D721Med (cell line): ENCODE data around the gene CCDC47.

ENCODE experiments used
- DNase-seq: peaks from one replicate; pipeline ENCODE4 v3.0.0; 2011; ENCODE audit warnings: low spot score; ENCODE audit not compliant: insufficient read length
- FAIRE-seq: peaks from 2 replicates; lab custom pipeline; 2011; peaks lifted over from hg19 to GRCh38; lab: Jason Lieb, UNC
- CTCF ChIP-seq: IDR thresholded peaks from 2 replicates; pipeline ENCODE4 v1.5.1; 2012; ENCODE audit warnings: mild to moderate bottlenecking, control low read depth; ENCODE audit not compliant: insufficient read depth; ENCODE audit errors: missing control alignments

Gene CCDC47

GRCh38 chr17:63754046-63754445 lies 19.4 kb downstream of the CCDC47 start:
- no peak for DNase-seq
- FAIRE-seq: no peak
- no peak for TF ChIP-seq CTCF

DNA sequence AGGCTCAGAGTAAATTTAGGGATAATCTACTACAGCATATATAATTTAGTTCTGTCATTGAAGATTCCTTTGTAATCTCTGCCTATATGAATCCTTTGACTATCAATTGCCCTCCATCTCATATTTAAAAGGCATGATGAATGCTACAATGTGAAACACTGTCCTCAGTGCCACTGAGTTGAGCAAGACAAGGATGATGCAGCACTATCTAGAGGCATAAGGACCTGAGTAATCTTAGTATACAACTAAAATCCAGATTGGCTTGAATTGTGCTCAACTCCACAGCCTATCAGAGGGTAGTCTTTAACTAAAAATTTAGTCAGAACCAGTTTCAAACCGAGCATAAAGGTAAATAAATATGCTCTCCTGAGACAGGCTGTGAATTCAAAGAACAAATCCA lies 20.2 kb downstream of the CCDC47 start:
- FAIRE-seq (no peak), DNase-seq (no peak)

GRCh38 chr17:63752707-63753106 lies 20.7 kb downstream of the CCDC47 start:
- FAIRE-seq (no peak), DNase-seq (no peak)
- no peak for TF ChIP-seq CTCF

More for the DNA sequence above, 20.2 kb downstream of the CCDC47 start:
- no peak for TF ChIP-seq CTCF

DNA sequence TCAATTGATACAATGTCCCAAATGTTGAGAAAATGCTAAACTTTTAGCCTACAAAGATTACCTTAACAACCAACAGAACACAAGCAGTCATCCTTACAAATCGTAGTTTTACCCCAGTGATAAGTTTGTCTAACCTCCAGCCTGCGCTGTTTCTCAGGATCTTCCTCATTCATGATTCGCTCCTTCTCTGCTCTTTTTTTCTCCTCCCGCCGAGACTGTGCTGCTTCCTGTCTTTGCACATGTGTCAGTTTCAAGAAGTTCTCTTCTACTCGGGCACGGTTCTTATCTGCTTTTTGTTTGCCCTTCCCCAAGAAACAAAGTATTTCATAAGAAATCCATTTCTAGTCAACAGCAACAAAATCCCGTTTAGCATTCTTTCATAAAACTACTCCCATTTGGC lies 21.6 kb downstream of the CCDC47 start:
- no peak for TF ChIP-seq CTCF
- DNase-seq: no peak
- FAIRE-seq: no peak

DNA sequence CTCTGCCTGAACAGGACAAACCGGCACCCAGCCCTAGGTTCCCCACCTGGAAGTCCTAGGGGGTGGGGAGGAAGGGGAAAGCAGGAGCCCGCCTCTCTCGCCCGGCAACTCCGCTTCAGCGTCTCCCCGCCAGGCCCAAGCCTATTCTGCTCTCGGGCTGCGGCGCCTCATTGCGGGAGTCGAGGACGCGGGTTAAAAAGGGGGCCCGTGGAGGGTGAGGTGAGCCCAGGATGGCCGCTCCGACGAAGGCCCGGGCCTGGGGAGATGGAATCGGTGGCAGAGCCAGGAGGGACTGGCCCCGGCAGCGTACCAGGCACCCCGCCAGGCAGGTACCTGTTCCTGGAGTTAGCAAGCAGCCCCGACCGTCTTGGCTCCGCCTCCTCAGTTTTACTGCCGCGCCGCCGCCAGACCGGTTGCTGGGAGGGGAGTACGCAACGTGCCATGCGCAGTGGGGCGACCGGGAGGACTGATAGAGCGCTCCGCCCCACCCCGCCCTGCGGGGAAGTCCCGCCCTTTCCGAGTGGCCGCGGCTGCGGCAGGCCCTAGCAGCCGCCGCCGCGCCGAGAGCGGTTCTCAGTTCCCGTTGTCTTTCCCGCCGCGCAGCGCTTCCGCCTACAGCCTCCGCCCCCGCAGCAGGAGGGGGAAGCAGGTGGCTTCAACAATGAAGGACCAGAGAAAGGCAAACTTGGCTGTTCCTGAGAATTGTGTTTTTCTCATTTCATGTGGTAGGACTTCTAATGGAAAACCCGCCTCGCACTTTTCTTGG lies 31.8 kb downstream of the CCDC47 start, which contains the start of gene STRADA:
Gene STRADA, minus strand, starts transcription at position 392 of the 766 bp plus-strand sequence. CDS start 13,430 bp downstream, outside the sequence.
- FAIRE-seq (no peak), DNase-seq (peak; percentile 63)
- TF ChIP-seq CTCF: no peak

DNA sequence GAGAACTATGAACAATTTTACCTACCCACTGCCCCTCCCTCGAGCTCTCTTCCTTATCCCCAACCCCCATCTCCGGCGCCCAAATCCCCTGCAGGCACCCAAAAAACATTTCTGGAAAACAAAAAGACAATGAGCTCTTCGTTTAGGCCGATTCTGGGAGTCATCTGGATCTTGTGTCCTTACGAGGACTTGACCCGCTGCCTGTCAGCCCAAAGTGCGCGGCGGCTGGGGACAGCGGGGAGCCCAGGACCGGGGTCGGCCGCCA lies 32.3 kb downstream of the CCDC47 start:
- DNase-seq (no peak), FAIRE-seq (no peak)

More for the DNA sequence above, 32.3 kb downstream of the CCDC47 start:
- no peak for TF ChIP-seq CTCF
